PFSK-1 (cell line): ENCODE results near the gene HYLS1.

ENCODE experiments used
- POLR2AphosphoS5 ChIP-seq: IDR thresholded peaks from 2 replicates; pipeline ENCODE4 v1.6.1; 2012; ENCODE audit warnings: low read depth, mild to moderate bottlenecking, control low read depth, low read length, moderate library complexity
- REST ChIP-seq, 2 experiments: IDR thresholded peaks; 2 replicates each; pipeline versions ENCODE4 v1.6.1 to v1.8.0; 2011 to 2012; ENCODE audit warnings: low read depth in 2 of 2, low read length in 2 of 2, control low read depth in 1 of 2, inconsistent platforms in 1 of 2, mild to moderate bottlenecking in 1 of 2, moderate library complexity in 1 of 2; ENCODE audit not compliant: insufficient read depth in 1 of 2

GRCh38 chr11:125872138-125872491, 15.4 kb upstream of the HYLS1 start:
- no peak for TF ChIP-seq REST (IDR thresholded peaks at IDR 0.05; ENCODE audit: insufficient read depth in 1 of 2, low read depth in 2 of 2, low read length in 2 of 2)
- TF ChIP-seq POLR2AphosphoS5 = no peak
